ENCODE data around the gene NHP2. TPM values are rescaled to one million over a fixed set of nuclear protein-coding genes. Genes with fewer than 3 reads are reported as not detected.

NHP2 gene
- total RNA-seq, 1 donor from 2014 or later = 128 TPM

DNA sequence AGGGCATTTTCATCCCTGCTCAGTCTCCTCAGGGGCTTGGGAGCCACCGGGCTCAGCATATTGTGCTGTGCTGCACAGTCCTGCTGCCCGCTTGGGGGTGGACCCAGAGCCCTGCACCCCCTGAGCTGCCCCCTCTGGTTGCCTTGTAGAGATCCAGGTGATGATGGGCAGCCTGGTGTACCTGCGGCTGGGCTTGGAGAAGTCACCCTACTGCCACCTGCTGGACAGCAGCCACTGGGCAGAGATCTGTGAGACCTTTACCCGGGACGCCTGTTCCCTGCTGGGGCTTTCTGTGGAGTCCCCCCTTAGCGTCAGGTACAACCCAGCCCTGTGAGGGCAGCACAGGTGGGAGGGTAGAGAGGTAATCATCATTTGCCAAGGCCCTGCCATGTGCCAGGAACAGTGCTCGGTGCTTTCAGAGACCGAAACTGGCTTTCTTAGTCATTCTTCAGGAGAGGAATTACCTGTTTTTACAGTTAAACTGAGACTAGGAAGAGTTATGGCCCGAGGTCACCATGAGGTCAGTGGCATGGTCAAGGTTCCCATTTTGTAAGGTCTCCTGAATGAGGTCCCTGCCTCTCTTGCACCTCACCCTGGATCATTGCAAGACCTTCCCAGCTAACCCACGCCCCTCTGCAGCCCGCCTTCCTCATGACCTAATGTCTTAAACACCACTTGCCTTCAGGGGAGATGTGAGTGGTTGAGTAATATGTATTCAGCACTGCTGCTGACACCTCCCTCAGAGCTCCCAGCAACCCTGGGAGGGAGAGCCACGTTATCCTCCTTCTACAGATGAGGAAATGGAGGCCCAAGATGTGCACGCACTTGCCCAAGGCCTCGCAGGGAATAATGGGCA, 7.5 kb downstream of the NHP2 start:
- H3K27me3 Mint-ChIP-seq (ENCODE audit: unreplicated experiment) = peaks cover 7% of the 10 kb centered on the region
- DNase-seq = peak; percentile 73
- no peak overlapping the region for H3K27ac Mint-ChIP-seq (ENCODE audit: unreplicated experiment)
- H3K9me3 Mint-ChIP-seq (ENCODE audit: unreplicated experiment) = peaks cover 2% of the 10 kb centered on the region
- H3K4me3 Mint-ChIP-seq (ENCODE audit: unreplicated experiment) = no peak overlapping the region
- peak; percentile 78 for TF ChIP-seq CTCF (IDR thresholded peaks at IDR 0.05; ENCODE audit: partially characterized antibody, unreplicated experiment)
- peaks cover 2% of the 10 kb centered on the region for H3K4me1 Mint-ChIP-seq (ENCODE audit: low read depth, unreplicated experiment)
- no peaks in the 10 kb centered on the region for H3K36me3 Mint-ChIP-seq (ENCODE audit: unreplicated experiment)

DNA sequence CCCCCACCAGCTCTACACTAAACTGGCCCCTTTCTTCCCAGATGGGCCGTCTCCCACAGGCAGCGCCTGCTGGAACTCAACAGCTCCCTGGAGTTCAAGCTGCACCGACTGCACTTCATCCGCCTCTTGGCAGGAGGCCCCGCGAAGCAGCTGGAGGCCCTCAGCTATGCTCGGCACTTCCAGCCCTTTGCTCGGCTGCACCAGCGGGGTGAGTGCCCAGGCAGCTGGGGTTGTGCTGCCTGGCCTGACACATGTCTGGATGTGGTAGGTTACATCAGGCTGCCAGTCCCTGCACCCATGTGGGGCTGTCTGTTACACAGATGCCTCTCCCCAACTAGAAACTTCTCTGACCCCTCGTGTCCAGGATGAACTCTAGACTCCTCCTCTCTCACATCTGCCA, 9.8 kb downstream of the NHP2 start:
- peaks cover 2% of the 10 kb centered on the region for H3K9me3 Mint-ChIP-seq (ENCODE audit: unreplicated experiment)
- no peak overlapping the region for H3K27ac Mint-ChIP-seq (ENCODE audit: unreplicated experiment)
- H3K4me3 Mint-ChIP-seq (ENCODE audit: unreplicated experiment) = no peak overlapping the region
- no peak for TF ChIP-seq CTCF (IDR thresholded peaks at IDR 0.05; ENCODE audit: partially characterized antibody, unreplicated experiment)
- no peak for DNase-seq
- peaks cover 2% of the 10 kb centered on the region for H3K4me1 Mint-ChIP-seq (ENCODE audit: low read depth, unreplicated experiment)
- H3K36me3 Mint-ChIP-seq (ENCODE audit: unreplicated experiment) = no peaks in the 10 kb centered on the region
- peaks cover 5% of the 10 kb centered on the region for H3K27me3 Mint-ChIP-seq (ENCODE audit: unreplicated experiment)

GRCh38 chr5:178143246-178143645, 10.4 kb downstream of the NHP2 start:
- Mint-ChIP-seq H3K27me3 (ENCODE audit: unreplicated experiment) (peaks cover 5% of the 10 kb centered on the region), H3K36me3 (ENCODE audit: unreplicated experiment) (no peaks in the 10 kb centered on the region), H3K27ac (ENCODE audit: unreplicated experiment) (no peak overlapping the region), H3K4me3 (ENCODE audit: unreplicated experiment) (no peak overlapping the region), H3K4me1 (ENCODE audit: low read depth, unreplicated experiment) (peaks cover 2% of the 10 kb centered on the region), H3K9me3 (ENCODE audit: unreplicated experiment) (peaks cover 2% of the 10 kb centered on the region)
- DNase-seq = no peak
- no peak for TF ChIP-seq CTCF (IDR thresholded peaks at IDR 0.05; ENCODE audit: partially characterized antibody, unreplicated experiment)

- Mint-ChIP-seq H3K36me3 (ENCODE audit: unreplicated experiment) (no peaks in the 10 kb centered on the region), H3K9me3 (ENCODE audit: unreplicated experiment) (peaks cover 2% of the 10 kb centered on the region)
Measured at GRCh38 chr5:178142642-178143041, 11.0 kb downstream of the NHP2 start.

More at GRCh38 chr5:178142642-178143041, 11.0 kb downstream of the NHP2 start:
- TF ChIP-seq CTCF (IDR thresholded peaks at IDR 0.05; ENCODE audit: partially characterized antibody, unreplicated experiment) = no peak
- no peak for DNase-seq
- H3K27me3 Mint-ChIP-seq (ENCODE audit: unreplicated experiment) = peaks cover 4% of the 10 kb centered on the region
- H3K4me3 Mint-ChIP-seq (ENCODE audit: unreplicated experiment) = no peak overlapping the region
- H3K27ac Mint-ChIP-seq (ENCODE audit: unreplicated experiment) = no peak overlapping the region
- H3K4me1 Mint-ChIP-seq (ENCODE audit: low read depth, unreplicated experiment) = peaks cover 2% of the 10 kb centered on the region

All from glutamatergic neuron (in vitro differentiated cells).